ENCODE data around the gene ZFP64. TPM values are rescaled to one million over a fixed set of nuclear protein-coding genes. Genes with fewer than 3 reads are reported as not detected.
"Not testable (repeated sequence)": the region's sequence is repeated elsewhere in the genome, so short reads cannot be mapped to it uniquely, and the experiment has no call there.

The ZFP64 gene
- polyA plus RNA-seq, 1 experiment: 29.0 TPM

DNA sequence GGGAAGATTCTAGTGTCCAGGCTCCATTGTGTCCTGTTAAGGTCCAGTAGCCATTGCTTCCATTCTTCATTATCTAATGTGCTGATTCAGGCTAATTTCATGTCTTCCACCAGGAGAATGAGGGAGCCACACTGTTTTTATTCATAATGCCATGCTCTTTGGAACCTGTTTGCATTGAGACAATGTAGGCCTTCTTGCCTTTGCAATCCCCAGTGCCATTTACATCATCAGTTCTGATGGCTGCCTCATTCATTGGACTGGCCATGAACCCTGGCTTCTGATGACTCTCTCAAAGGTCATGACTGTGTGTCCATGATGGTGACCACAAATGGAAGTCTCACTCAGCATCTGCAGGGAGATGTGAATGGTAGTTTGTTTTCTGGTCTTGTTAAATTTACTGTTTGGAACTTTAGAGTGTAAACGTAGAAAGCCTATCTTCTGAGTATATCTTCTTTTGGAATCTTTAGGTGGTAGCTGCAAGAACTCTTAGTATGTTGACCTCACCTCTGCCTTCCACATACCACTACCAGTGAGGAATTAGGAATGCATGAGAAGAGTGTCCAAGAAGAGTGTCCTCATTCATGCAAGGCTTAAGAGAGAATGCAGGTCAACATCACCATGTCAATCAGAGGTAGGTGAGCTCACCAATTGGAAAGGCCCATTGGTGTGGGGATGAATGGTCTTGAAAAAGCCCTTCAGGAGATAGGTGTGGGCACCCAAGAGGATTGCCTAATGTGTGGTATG is 42.9 kb upstream of the ZFP64 start:
- Histone ChIP-seq H3K4me3 (ENCODE audit: low read depth, low read length) (no peak overlapping the region), H3K36me3 (ENCODE audit: control insufficient read depth, insufficient read depth, low read length) (no peaks in the 10 kb centered on the region), H3K27me3 (ENCODE audit: control insufficient read depth, insufficient read depth, low read length) (no peaks in the 10 kb centered on the region)
- ChIA-PET CTCF (interaction anchor here (1.3 kb wide), 1 partner anchor 8 kb away, joined by 4 read pairs; no protein-coding TSS in a partner anchor), POLR2A (no interaction called here)
- DNase-seq (ENCODE audit: low read depth): no peak
- TF ChIP-seq, protein P1, sequence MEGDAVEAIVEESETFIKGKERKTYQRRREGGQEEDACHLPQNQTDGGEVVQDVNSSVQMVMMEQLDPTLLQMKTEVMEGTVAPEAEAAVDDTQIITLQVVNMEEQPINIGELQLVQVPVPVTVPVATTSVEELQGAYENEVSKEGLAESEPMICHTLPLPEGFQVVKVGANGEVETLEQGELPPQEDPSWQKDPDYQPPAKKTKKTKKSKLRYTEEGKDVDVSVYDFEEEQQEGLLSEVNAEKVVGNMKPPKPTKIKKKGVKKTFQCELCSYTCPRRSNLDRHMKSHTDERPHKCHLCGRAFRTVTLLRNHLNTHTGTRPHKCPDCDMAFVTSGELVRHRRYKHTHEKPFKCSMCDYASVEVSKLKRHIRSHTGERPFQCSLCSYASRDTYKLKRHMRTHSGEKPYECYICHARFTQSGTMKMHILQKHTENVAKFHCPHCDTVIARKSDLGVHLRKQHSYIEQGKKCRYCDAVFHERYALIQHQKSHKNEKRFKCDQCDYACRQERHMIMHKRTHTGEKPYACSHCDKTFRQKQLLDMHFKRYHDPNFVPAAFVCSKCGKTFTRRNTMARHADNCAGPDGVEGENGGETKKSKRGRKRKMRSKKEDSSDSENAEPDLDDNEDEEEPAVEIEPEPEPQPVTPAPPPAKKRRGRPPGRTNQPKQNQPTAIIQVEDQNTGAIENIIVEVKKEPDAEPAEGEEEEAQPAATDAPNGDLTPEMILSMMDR (IDR thresholded peaks at IDR 0.05; ENCODE audit: insufficient read depth, low read depth, low read length): no peak

DNA sequence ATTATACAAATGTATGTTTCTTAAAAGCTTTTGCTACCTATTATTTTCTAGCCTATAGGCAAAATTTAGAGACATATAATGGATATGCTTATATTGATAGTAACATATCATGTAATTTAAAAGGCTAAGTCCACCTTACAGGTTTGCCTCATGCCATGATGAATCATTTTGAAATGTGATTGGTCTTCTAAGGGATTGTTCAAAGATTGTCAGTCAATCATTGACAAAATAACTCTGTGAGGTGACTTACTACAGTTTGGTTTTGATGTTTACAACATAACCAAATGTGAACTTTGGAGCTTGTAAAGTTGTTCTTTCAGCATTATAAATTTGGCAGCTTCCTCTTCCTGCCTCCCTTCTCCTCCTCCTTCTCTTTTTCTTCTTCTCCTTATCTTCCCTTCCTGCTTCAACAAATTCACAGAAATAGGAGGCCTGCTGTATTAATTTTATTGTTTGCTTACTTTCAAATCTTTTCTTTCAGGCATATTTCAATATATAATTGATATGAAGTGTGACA is 39.7 kb upstream of the ZFP64 start:
- Histone ChIP-seq H3K4me3 (ENCODE audit: low read depth, low read length) (no peak overlapping the region), H3K27me3 (ENCODE audit: control insufficient read depth, insufficient read depth, low read length) (no peaks in the 10 kb centered on the region; the same call in 1 of the 2 replicates), H3K36me3 (ENCODE audit: control insufficient read depth, insufficient read depth, low read length) (no peaks in the 10 kb centered on the region)
- no peak for DNase-seq (ENCODE audit: low read depth)
- ChIA-PET CTCF (no interaction called here), POLR2A (no interaction called here)
- TF ChIP-seq, protein P1 (IDR thresholded peaks at IDR 0.05; ENCODE audit: insufficient read depth, low read depth, low read length): no peak

DNA sequence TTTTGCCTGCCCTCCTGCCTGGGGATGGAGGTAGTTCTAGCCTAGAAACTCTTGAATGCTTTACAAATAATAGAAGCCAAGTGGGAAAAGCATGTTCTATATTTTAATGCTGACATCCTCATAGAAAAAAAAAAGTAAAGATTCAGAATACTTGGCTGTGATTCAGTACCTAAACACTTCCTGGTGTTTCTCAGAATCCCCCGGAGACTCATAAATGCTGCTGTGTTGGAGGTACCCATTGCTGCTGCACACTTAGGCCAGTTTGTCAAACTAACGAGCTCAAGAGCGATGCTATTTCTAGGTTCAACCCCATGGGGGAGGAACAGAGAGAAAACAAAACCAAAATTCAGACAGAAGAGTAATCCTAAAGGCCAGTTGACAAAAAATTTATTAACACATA is 38.8 kb upstream of the ZFP64 start:
- Histone ChIP-seq H3K36me3 (ENCODE audit: control insufficient read depth, insufficient read depth, low read length) (no peaks in the 10 kb centered on the region), H3K4me3 (ENCODE audit: low read depth, low read length) (no peak overlapping the region), H3K27me3 (ENCODE audit: control insufficient read depth, insufficient read depth, low read length) (no peaks in the 10 kb centered on the region; the same call in 1 of the 2 replicates)
- TF ChIP-seq, protein P1 (IDR thresholded peaks at IDR 0.05; ENCODE audit: insufficient read depth, low read depth, low read length): no peak
- ChIA-PET CTCF (interaction anchor here (0.7 kb wide), 1 partner anchor 38 kb away, joined by 3 read pairs; no protein-coding TSS in a partner anchor), POLR2A (no interaction called here)
- DNase-seq (ENCODE audit: low read depth): no peak

DNA sequence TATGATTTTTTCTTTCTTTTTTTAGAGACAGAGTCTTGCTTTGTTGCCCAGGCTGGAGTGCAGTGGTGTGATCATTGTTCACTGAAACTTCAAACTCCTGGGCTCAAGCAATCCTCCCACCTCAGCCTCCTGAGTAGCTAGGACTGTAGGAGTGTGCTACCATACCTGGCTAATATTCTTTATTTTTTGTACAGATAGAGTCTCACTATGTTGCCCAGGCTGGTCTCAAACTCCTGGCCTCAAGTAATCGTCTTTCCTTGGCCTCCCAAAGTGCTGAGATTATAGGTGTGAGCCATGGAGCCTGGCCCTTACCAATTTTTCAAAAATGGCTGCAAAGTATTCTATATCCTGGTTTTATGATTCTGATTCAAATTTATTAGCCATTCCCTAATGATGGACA is 37.8 kb upstream of the ZFP64 start:
- POLR2A ChIA-PET; H3K27me3 ChIP-seq (ENCODE audit: control insufficient read depth, insufficient read depth, low read length); H3K36me3 ChIP-seq (ENCODE audit: control insufficient read depth, insufficient read depth, low read length); CTCF ChIA-PET; H3K4me3 ChIP-seq (ENCODE audit: low read depth, low read length); DNase-seq (ENCODE audit: low read depth): not testable (repeated sequence)

DNA sequence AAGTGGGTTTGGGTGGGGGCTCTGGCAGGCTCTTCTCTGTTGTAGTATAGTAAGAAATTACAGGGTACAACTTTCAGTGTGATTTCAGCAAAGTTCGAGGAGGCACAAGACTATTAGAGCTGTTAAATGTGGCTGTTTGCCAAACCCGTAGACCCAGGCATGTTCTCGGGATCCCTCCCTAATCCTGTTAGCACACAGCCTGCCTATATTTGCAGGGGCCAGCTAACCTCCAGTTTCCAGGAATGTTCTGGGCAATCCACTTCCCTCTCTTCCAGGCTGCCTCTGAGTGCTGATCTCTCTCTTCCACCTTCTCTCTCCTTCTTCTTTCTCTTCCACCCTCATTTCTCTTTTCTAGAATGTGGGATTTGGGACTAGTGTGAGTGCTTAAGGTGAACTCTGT is 34.8 kb upstream of the ZFP64 start:
- DNase-seq (ENCODE audit: low read depth): no peak
- CTCF ChIA-PET: no interaction called here
- TF ChIP-seq, protein P1 (IDR thresholded peaks at IDR 0.05; ENCODE audit: insufficient read depth, low read depth, low read length): no peak
- H3K4me3 ChIP-seq (ENCODE audit: low read depth, low read length): no peak overlapping the region
- H3K27me3 ChIP-seq (ENCODE audit: control insufficient read depth, insufficient read depth, low read length): no peaks in the 10 kb centered on the region; the same call in 1 of the 2 replicates
- H3K36me3 ChIP-seq (ENCODE audit: control insufficient read depth, insufficient read depth, low read length): no peaks in the 10 kb centered on the region
- POLR2A ChIA-PET: no interaction called here
